ENCODE results near the gene STK11IP. TPM values are rescaled to one million over a fixed set of nuclear protein-coding genes. Genes with fewer than 3 reads are reported as not detected.

Gene STK11IP
- total RNA-seq, 4 donors from 2014 or later = 8.9 to 24.2 (median 14.3) TPM

GRCh38 chr2:219661197-219661954 lies 63.7 kb downstream of the STK11IP start:
- DNase-seq (ENCODE audit: extremely low spot score) = no peak
- H3K36me3 ChIP-seq = no peaks in the 10 kb centered on the region
- TF ChIP-seq POLR2AphosphoS5 (IDR thresholded peaks at IDR 0.05) = no peak
- no peak for TF ChIP-seq POLR2A (IDR thresholded peaks at IDR 0.05; ENCODE audit: low read depth)
- no peak for TF ChIP-seq EP300 (IDR thresholded peaks at IDR 0.05)
- no peak for TF ChIP-seq CTCF (IDR thresholded peaks at IDR 0.05)
- no peaks in the 10 kb centered on the region for H3K27me3 ChIP-seq
- no peak overlapping the region for H3K27ac ChIP-seq (replicated peaks in 1 of 4)
- no peak overlapping the region for H3K4me3 ChIP-seq
- intact Hi-C loops (cut with DNase I) = no loop called here
- WGBS = 71% methylated on average over 7 of the region's 7 CpGs
- no peaks in the 10 kb centered on the region for H3K9me3 ChIP-seq
- H3K4me1 ChIP-seq = peaks cover 16 to 18% (median 17%) of the 10 kb centered on the region in 4 donors

- DNase-seq (ENCODE audit: extremely low spot score) = no peak
- H3K36me3 ChIP-seq = no peaks in the 10 kb centered on the region
- TF ChIP-seq EP300 (IDR thresholded peaks at IDR 0.05) (no peak), CTCF (IDR thresholded peaks at IDR 0.05) (no peak), POLR2AphosphoS5 (IDR thresholded peaks at IDR 0.05) (no peak), POLR2A (IDR thresholded peaks at IDR 0.05; ENCODE audit: low read depth) (no peak)
- no peak overlapping the region for H3K27ac ChIP-seq (replicated peaks in 1 of 4)
- WGBS = 88% methylated on average over 1 of the region's 1 CpG
- H3K4me1 ChIP-seq = peaks cover 16 to 19% (median 17%) of the 10 kb centered on the region in 4 donors
- no peaks in the 10 kb centered on the region for H3K9me3 ChIP-seq
- intact Hi-C loops (cut with DNase I) = no loop called here
- H3K4me3 ChIP-seq = no peak overlapping the region
- no peaks in the 10 kb centered on the region for H3K27me3 ChIP-seq
Measured at GRCh38 chr2:219661955-219662395, 64.3 kb downstream of the STK11IP start.

GRCh38 chr2:219662566-219662965 lies 64.9 kb downstream of the STK11IP start:
- no peaks in the 10 kb centered on the region for H3K36me3 ChIP-seq
- no peaks in the 10 kb centered on the region for H3K27me3 ChIP-seq
- no peak overlapping the region for H3K4me3 ChIP-seq
- intact Hi-C loops (cut with DNase I) = no loop called here
- no peaks in the 10 kb centered on the region for H3K9me3 ChIP-seq
- no peak for TF ChIP-seq CTCF (IDR thresholded peaks at IDR 0.05)
- no peak for TF ChIP-seq POLR2A (IDR thresholded peaks at IDR 0.05; ENCODE audit: low read depth)
- TF ChIP-seq POLR2AphosphoS5 (IDR thresholded peaks at IDR 0.05) = no peak
- no peak for TF ChIP-seq EP300 (IDR thresholded peaks at IDR 0.05)
- no peak overlapping the region for H3K27ac ChIP-seq (replicated peaks in 1 of 4)
- no peak for DNase-seq (ENCODE audit: extremely low spot score)
- peaks cover 16 to 19% (median 17%) of the 10 kb centered on the region in 4 donors for H3K4me1 ChIP-seq

- H3K4me1 ChIP-seq = peaks cover 16 to 19% (median 17%) of the 10 kb centered on the region in 4 donors
- no peak for DNase-seq (ENCODE audit: extremely low spot score)
- H3K4me3 ChIP-seq = no peak overlapping the region
- H3K36me3 ChIP-seq = no peaks in the 10 kb centered on the region
- TF ChIP-seq POLR2AphosphoS5 (IDR thresholded peaks at IDR 0.05) = no peak
- no peak for TF ChIP-seq POLR2A (IDR thresholded peaks at IDR 0.05; ENCODE audit: low read depth)
- TF ChIP-seq CTCF (IDR thresholded peaks at IDR 0.05) = no peak
- no peak for TF ChIP-seq EP300 (IDR thresholded peaks at IDR 0.05)
- intact Hi-C loops (cut with DNase I) = no loop called here
- 91% methylated on average over 4 of the region's 11 CpGs for WGBS
- no peaks in the 10 kb centered on the region for H3K27me3 ChIP-seq
- H3K27ac ChIP-seq (replicated peaks in 1 of 4) = no peak overlapping the region
- no peaks in the 10 kb centered on the region for H3K9me3 ChIP-seq
Measured at GRCh38 chr2:219663116-219663762, 65.6 kb downstream of the STK11IP start.
